ENCODE measurements around the gene STARD13. TPM values are rescaled to one million over a fixed set of nuclear protein-coding genes. Genes with fewer than 3 reads are reported as not detected.

The STARD13 gene
- total and polyA plus RNA-seq, 2 donors from 2014 or later: 5.1 to 37.2 TPM

GRCh38 chr13:33205804-33206221 is 79.7 kb downstream of the STARD13 start:
- Histone ChIP-seq H3K4me3 (ENCODE audit: low read length in 3 of 3) (peak overlapping the region in 2 of 3 donors; percentile 12 to 59), H3K4me1 (ENCODE audit: control insufficient read depth in 2 of 3, insufficient read depth in 2 of 3, low read depth in 1 of 3, low read length in 3 of 3) (peaks cover 4 to 24% (median 14%) of the 10 kb centered on the region in 3 donors), H3K27me3 (ENCODE audit: control insufficient read depth, insufficient read depth, low read length) (no peaks in the 10 kb centered on the region), H3K9ac (ENCODE audit: low read length in 3 of 3) (peak overlapping the region in 2 of 3 donors; percentile 5 to 62), H3K27ac (ENCODE audit: low read depth in 2 of 2, low read length in 2 of 2) (peak overlapping the region; percentile 64 to 82), H3K9me3 (ENCODE audit: control insufficient read depth in 2 of 3, insufficient read depth in 1 of 3, low read length in 3 of 3) (no peaks in the 10 kb centered on the region), H3K36me3 (ENCODE audit: control insufficient read depth in 2 of 3, insufficient read depth in 3 of 3, low read length in 3 of 3) (no peaks in the 10 kb centered on the region)
- DNase-seq (peak in 1 of 5 donors; percentile 32), FAIRE-seq (no peak)
- intact Hi-C loops (cut with DNase I): no loop called here
- TF ChIP-seq CTCF (IDR thresholded peaks at IDR 0.05; ENCODE audit: borderline replicate concordance, extremely low read depth, insufficient read depth): no peak

GRCh38 chr13:33205224-33205623 is 80.3 kb downstream of the STARD13 start:
- DNase-seq (no peak), FAIRE-seq (no peak)
- Histone ChIP-seq H3K9me3 (ENCODE audit: control insufficient read depth in 2 of 3, insufficient read depth in 1 of 3, low read length in 3 of 3) (no peaks in the 10 kb centered on the region), H3K27ac (ENCODE audit: low read depth in 2 of 2, low read length in 2 of 2) (peak overlapping the region; percentile 64 to 82), H3K36me3 (ENCODE audit: control insufficient read depth in 2 of 3, insufficient read depth in 3 of 3, low read length in 3 of 3) (no peaks in the 10 kb centered on the region), H3K4me1 (ENCODE audit: control insufficient read depth in 2 of 3, insufficient read depth in 2 of 3, low read depth in 1 of 3, low read length in 3 of 3) (peaks cover 4 to 27% (median 14%) of the 10 kb centered on the region in 3 donors), H3K9ac (ENCODE audit: low read length in 3 of 3) (peak overlapping the region in 1 of 3 donors; percentile 62), H3K27me3 (ENCODE audit: control insufficient read depth, insufficient read depth, low read length) (no peaks in the 10 kb centered on the region), H3K4me3 (ENCODE audit: low read length in 3 of 3) (peak overlapping the region; percentile 22 to 59 (median 38))
- intact Hi-C loops (cut with DNase I): no loop called here
- TF ChIP-seq CTCF (IDR thresholded peaks at IDR 0.05; ENCODE audit: borderline replicate concordance, extremely low read depth, insufficient read depth): no peak

DNA sequence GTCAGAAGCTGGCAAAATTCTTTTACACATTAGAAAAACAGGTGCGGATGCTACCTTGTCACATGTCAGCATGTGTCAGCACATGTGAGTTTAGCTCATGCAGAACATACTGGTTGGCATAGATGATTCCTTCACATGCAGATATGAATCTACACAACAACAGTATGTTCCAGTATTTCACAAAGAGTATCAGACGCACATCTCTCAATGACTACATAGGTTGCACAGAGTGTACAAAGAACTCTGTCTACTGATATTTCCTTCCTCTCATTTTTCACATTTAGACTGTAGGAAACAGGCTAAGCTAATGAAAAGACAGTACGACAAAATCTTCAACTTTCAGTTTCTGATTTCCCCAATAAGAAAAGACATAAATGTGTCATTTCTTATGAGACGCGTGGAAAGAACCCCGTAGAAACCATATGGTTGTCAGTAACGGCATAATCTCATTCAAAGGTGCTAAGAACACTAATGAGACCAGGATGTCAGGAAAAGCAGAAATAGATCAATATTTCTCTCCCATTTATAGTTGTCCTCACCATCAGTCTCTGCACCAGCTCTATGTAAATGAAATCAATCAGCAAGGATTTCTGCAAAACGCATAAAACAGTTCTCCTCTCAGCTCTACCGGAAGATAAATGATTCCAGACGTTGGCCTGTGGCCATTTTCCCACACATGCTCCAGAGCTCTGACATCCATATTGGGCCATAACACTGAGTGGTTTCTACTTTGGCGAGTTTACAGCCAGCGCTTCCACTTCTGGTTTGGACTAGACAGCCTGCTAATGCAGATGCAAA is 81.2 kb downstream of the STARD13 start:
- peak overlapping the region; percentile 64 to 82 for H3K27ac ChIP-seq (ENCODE audit: low read depth in 2 of 2, low read length in 2 of 2)
- H3K9ac ChIP-seq (ENCODE audit: low read length in 3 of 3): peak overlapping the region in 2 of 3 donors; percentile 15 to 62
- H3K4me1 ChIP-seq (ENCODE audit: control insufficient read depth in 2 of 3, insufficient read depth in 2 of 3, low read depth in 1 of 3, low read length in 3 of 3): peaks cover 4 to 29% (median 14%) of the 10 kb centered on the region in 3 donors
- intact Hi-C loops (cut with DNase I): no loop called here
- DNase-seq (peak in 3 of 5 donors; percentile 55 to 93 (median 76)), FAIRE-seq (no peak)
- peak overlapping the region; percentile 38 to 59 (median 53) for H3K4me3 ChIP-seq (ENCODE audit: low read length in 3 of 3)
- no peak for TF ChIP-seq CTCF (IDR thresholded peaks at IDR 0.05; ENCODE audit: borderline replicate concordance, extremely low read depth, insufficient read depth)
- no peaks in the 10 kb centered on the region for H3K27me3 ChIP-seq (ENCODE audit: control insufficient read depth, insufficient read depth, low read length)
- no peaks in the 10 kb centered on the region for H3K36me3 ChIP-seq (ENCODE audit: control insufficient read depth in 2 of 3, insufficient read depth in 3 of 3, low read length in 3 of 3)
- no peaks in the 10 kb centered on the region for H3K9me3 ChIP-seq (ENCODE audit: control insufficient read depth in 2 of 3, insufficient read depth in 1 of 3, low read length in 3 of 3)
